Measurements from ENCODE around the gene RYR2.

DNA sequence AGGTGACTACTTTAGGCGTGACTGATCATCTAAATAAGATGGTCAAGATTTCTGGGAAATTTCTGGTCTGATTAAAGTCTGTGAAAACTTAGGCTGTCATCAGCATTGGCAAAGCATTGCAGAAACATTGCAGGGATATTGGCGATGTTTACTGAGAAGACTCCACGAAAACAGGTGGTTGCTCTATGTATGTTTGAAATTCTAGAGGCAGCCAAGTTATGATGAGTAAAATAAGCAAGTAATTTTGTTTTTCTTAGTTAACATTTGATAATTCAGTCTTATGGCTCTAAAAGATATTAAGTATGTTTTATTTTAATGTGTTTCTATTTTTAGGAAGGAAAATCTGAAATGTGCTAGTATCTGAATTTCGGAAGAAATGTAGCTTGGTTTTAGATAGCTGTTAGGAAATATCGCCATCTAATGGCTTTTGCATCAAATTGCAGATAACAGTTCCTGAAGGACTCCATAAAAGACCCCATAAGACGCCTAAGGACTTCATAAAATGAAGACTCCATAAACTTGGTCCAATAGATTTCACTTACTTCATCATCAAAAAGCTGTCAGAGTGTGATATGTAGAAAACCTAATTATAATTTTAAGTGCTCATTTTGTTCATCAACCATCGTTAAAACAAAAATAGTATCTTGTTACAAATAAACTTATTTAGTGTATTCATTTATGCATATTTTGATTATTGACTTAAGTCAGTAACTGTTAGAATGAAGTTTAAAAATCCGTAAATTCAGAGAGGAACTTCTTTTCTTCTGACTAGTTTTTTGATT, 344.6 kb downstream of the RYR2 start:
- TF ChIP-seq, protein P1, sequence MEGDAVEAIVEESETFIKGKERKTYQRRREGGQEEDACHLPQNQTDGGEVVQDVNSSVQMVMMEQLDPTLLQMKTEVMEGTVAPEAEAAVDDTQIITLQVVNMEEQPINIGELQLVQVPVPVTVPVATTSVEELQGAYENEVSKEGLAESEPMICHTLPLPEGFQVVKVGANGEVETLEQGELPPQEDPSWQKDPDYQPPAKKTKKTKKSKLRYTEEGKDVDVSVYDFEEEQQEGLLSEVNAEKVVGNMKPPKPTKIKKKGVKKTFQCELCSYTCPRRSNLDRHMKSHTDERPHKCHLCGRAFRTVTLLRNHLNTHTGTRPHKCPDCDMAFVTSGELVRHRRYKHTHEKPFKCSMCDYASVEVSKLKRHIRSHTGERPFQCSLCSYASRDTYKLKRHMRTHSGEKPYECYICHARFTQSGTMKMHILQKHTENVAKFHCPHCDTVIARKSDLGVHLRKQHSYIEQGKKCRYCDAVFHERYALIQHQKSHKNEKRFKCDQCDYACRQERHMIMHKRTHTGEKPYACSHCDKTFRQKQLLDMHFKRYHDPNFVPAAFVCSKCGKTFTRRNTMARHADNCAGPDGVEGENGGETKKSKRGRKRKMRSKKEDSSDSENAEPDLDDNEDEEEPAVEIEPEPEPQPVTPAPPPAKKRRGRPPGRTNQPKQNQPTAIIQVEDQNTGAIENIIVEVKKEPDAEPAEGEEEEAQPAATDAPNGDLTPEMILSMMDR (conservative IDR thresholded peaks at IDR 0.05; ENCODE audit: low read length) = peak; percentile 92
- TF ChIP-seq EZH2phosphoT487 (IDR thresholded peaks at IDR 0.05; ENCODE audit: borderline replicate concordance, low read depth, low read length) = no peak
